ENCODE data around the gene USF2.
A peak's percentile ranks its signal among the peaks of the same experiment; 100 is the strongest.

Gene USF2

GRCh38 chr19:35248310-35249145, 20.2 kb upstream of the USF2 start, which contains the start of gene LSR (continued):
- peak; percentile 52; the same call in 1 of the 2 replicates for TF ChIP-seq ZNF645 (tag by site-specific recombination; IDR thresholded peaks at IDR 0.05)
- TF ChIP-seq ZNF677 (tag by site-specific recombination; IDR thresholded peaks at IDR 0.05): peak; percentile 11; the same call in 1 of the 2 replicates
- peak; percentile 64; the same call in 1 of the 2 replicates for TF ChIP-seq AEBP2 (tag by site-specific recombination; IDR thresholded peaks at IDR 0.05; ENCODE audit: borderline replicate concordance)
- TF ChIP-seq ZNF473 (tag by site-specific recombination; IDR thresholded peaks at IDR 0.05): no peak
- no peak; the same call in 1 of the 2 replicates for TF ChIP-seq ZNF670 (tag by site-specific recombination; IDR thresholded peaks at IDR 0.05; ENCODE audit: low read depth)
- TF ChIP-seq KLF17 (tag by site-specific recombination; IDR thresholded peaks at IDR 0.05): peak; percentile 100
- peak; percentile 91 for TF ChIP-seq ZIC2 (tag by site-specific recombination; IDR thresholded peaks at IDR 0.05)
- peak; percentile 94 for TF ChIP-seq SP7 (tag by site-specific recombination; IDR thresholded peaks at IDR 0.05)
- no peak; the same call in 1 of the 2 replicates for TF ChIP-seq ZNF223 (tag by site-specific recombination; IDR thresholded peaks at IDR 0.05)
- no peak for TF ChIP-seq SETDB1 (IDR thresholded peaks at IDR 0.05; ENCODE audit: insufficient read length, low read length)
- peak; percentile 85 for TF ChIP-seq SALL2 (tag by site-specific recombination; IDR thresholded peaks at IDR 0.05; ENCODE audit: borderline replicate concordance)
- no peak for TF ChIP-seq ZNF280C (tag by site-specific recombination; IDR thresholded peaks at IDR 0.05)
- TF ChIP-seq OVOL3 (tag by site-specific recombination; IDR thresholded peaks at IDR 0.05): peak; percentile 39
- 0 out of 2 replicates have a peak, but pooled peaks have one; percentile 40 for TF ChIP-seq RBAK (tag by site-specific recombination; IDR thresholded peaks at IDR 0.05)
- no peak for TF ChIP-seq ZFP3 (tag by site-specific recombination; IDR thresholded peaks at IDR 0.05; ENCODE audit: low read depth)
- TF ChIP-seq KLF10 (tag by site-specific recombination; IDR thresholded peaks at IDR 0.05): peak; percentile 75; the same call in 1 of the 2 replicates
- 0 out of 2 replicates have a peak, but pooled peaks have one; percentile 50 for TF ChIP-seq TRIM28 (IDR thresholded peaks at IDR 0.05; ENCODE audit: borderline replicate concordance, low read length)
- no peak for TF ChIP-seq ZNF274 (IDR thresholded peaks at IDR 0.05; ENCODE audit: low read length)
- no peak for TF ChIP-seq ZNF274 (tag by site-specific recombination; IDR thresholded peaks at IDR 0.05; ENCODE audit: borderline replicate concordance)
- TF ChIP-seq ZNF791 (tag by site-specific recombination; IDR thresholded peaks at IDR 0.05): no peak
- peak; percentile 98 for TF ChIP-seq ZBTB11 (tag by site-specific recombination; conservative IDR thresholded peaks at IDR 0.05; ENCODE audit: low read depth)
- TF ChIP-seq ZNF157 (tag by site-specific recombination; IDR thresholded peaks at IDR 0.05): peak; percentile 10; the same call in 1 of the 2 replicates
- peak; percentile 96 for TF ChIP-seq KLF16 (tag by site-specific recombination; IDR thresholded peaks at IDR 0.05)
- no peak for TF ChIP-seq ZNF140 (tag by site-specific recombination; IDR thresholded peaks at IDR 0.05)
- TF ChIP-seq ZNF266 (tag by site-specific recombination; IDR thresholded peaks at IDR 0.05; ENCODE audit: low read depth): 0 out of 2 replicates have a peak, but pooled peaks have one; percentile 29
- peak; percentile 87 for TF ChIP-seq REPIN1 (tag by site-specific recombination; IDR thresholded peaks at IDR 0.05; ENCODE audit: low read depth)
- peak; percentile 89 for TF ChIP-seq ZNF629 (tag by site-specific recombination; IDR thresholded peaks at IDR 0.05)
- TF ChIP-seq ZNF664 (tag by site-specific recombination; IDR thresholded peaks at IDR 0.05): no peak; the same call in 1 of the 2 replicates
- TF ChIP-seq ZNF423 (tag by site-specific recombination; IDR thresholded peaks at IDR 0.05): peak; percentile 89
- no peak for TF ChIP-seq ZNF221 (tag by site-specific recombination; IDR thresholded peaks at IDR 0.05; ENCODE audit: borderline replicate concordance)
- no peak for TF ChIP-seq ZNF658 (tag by site-specific recombination; IDR thresholded peaks at IDR 0.05)

All from HEK293 (cell line).